ENCODE measurements around the gene EEF2K. TPM values are rescaled to one million over a fixed set of nuclear protein-coding genes. Genes with fewer than 3 reads are reported as not detected.

EEF2K gene
- total and polyA plus RNA-seq, 2 donors (not counting 1 experiment from before 2014, with no cell fraction given): 11.8 to 28.7 TPM

DNA sequence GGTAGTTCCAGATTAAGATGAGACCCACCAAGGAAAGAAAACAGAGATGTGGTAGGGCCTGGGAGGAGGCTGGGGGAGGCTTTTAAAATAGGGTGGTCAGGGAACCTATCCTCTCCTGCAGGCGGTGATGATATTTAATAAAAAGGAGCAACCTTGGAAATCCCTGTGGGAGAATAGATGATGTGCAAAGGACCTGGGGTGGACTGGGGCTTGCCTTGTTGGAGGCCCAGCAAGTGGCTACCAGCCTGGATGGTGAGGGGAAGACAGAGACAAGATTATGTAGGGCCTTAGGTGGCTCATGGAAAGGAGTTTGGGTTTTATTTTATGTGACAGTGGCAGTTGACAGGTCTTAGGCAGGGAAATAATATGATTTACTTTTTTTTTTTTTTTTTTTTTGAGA lies 93.0 kb downstream of the EEF2K start:
- Histone ChIP-seq H3K4me1 (ENCODE audit: control insufficient read depth in 2 of 2, insufficient read depth in 2 of 2, low read length in 2 of 2) (peaks cover 18 to 35% of the 10 kb centered on the region in 2 donors), H3K4me2 (replicated peaks; ENCODE audit: low read depth, low read length, poor library complexity, severe bottlenecking) (peak overlapping the region; percentile 83), H3K27me3 (replicated peaks in 1 of 4; ENCODE audit: control extremely low read depth in 1 of 4, control insufficient read depth in 3 of 4, insufficient read depth in 4 of 4, low read length in 3 of 4) (no peaks in the 10 kb centered on the region), H3K4me3 (ENCODE audit: control extremely low read depth in 1 of 5, extremely low read depth in 1 of 5, insufficient read depth in 1 of 5, low read depth in 2 of 5, low read length in 4 of 5) (no peak overlapping the region), H3K36me3 (replicated peaks in 1 of 2; ENCODE audit: control extremely low read depth in 1 of 2, control insufficient read depth in 1 of 2, extremely low read depth in 1 of 2, insufficient read depth in 2 of 2, low read length in 1 of 2) (peaks cover 7 to 23% of the 10 kb centered on the region in 2 experiments), H3K9me3 (ENCODE audit: control extremely low read depth in 1 of 3, control insufficient read depth in 2 of 3, insufficient read depth in 1 of 3, low read length in 2 of 3) (no peaks in the 10 kb centered on the region), H4K20me1 (ENCODE audit: control insufficient read depth, insufficient read depth, low read length, poor library complexity, severe bottlenecking) (peaks cover 46% of the 10 kb centered on the region), H3K27ac (ENCODE audit: low read length in 2 of 2) (peak overlapping the region; percentile 93 to 94), H2AFZ (ENCODE audit: insufficient read depth, low read depth, low read length, poor library complexity, severe bottlenecking) (no peak overlapping the region), H3K9ac (ENCODE audit: low read length) (no peak overlapping the region), H3K79me2 (ENCODE audit: control insufficient read depth, insufficient read depth, low read length) (peaks cover 52% of the 10 kb centered on the region)
- WGBS (ENCODE audit: insufficient coverage): 100% methylated on average over 1 of the region's 1 CpG
- Mint-ChIP-seq H3K4me3 (peak overlapping the region; percentile 67), H3K27ac (peak overlapping the region; percentile 69), H3K9me3 (ENCODE audit: insufficient read depth) (no peaks in the 10 kb centered on the region), H3K27me3 (no peaks in the 10 kb centered on the region), H3K4me1 (peaks cover 43% of the 10 kb centered on the region)
- TF ChIP-seq CTCF (IDR thresholded peaks at IDR 0.05) (no peak), EZH2 (IDR thresholded peaks at IDR 0.05; ENCODE audit: borderline replicate concordance, insufficient read depth, low read depth, low read length, poor library complexity, severe bottlenecking) (no peak)
- intact Hi-C loops (cut with micrococcal nuclease): loop anchor here (5.0 kb wide), 2 partner anchors 642 to 1142 kb away; partner anchors contain the start of gene LDAF1
- ATAC-seq (ENCODE audit: low read depth) (no peak), DNase-seq (no peak)
- ChIA-PET POLR2A (interaction anchor here (0.5 to 1.0 kb wide), 3 partner anchors 100 to 712 kb away, joined by 4 to 9 read pairs (median 4); no protein-coding TSS in a partner anchor), CTCF (interaction anchor here (1.0 to 6.8 kb wide), 6 partner anchors 94 to 297 kb away, joined by 3 to 53 read pairs (median 16); partner anchors contain the start of gene EEF2K)

- H3K79me2 ChIP-seq (ENCODE audit: control insufficient read depth, insufficient read depth, low read length): peaks cover 63% of the 10 kb centered on the region
- H3K9me3 Mint-ChIP-seq (ENCODE audit: insufficient read depth): no peaks in the 10 kb centered on the region
- DNase-seq (peak; percentile 54), ATAC-seq (ENCODE audit: low read depth) (no peak)
- H3K27ac Mint-ChIP-seq: peak overlapping the region; percentile 44
- H3K4me3 ChIP-seq (ENCODE audit: control extremely low read depth in 1 of 5, extremely low read depth in 1 of 5, insufficient read depth in 1 of 5, low read depth in 2 of 5, low read length in 4 of 5): no peak overlapping the region
- ChIA-PET CTCF (interaction anchor here (0.6 to 6.8 kb wide), 16 partner anchors 9 to 310 kb away, joined by 3 to 53 read pairs (median 5); partner anchors contain the start of genes EEF2K and PDZD9), POLR2A (interaction anchor here (0.9 kb wide), 1 partner anchor 110 kb away, joined by 3 read pairs; no protein-coding TSS in a partner anchor)
- no peaks in the 10 kb centered on the region for H3K27me3 Mint-ChIP-seq
- H3K27ac ChIP-seq (ENCODE audit: low read length in 2 of 2): no peak overlapping the region
- H3K36me3 ChIP-seq (replicated peaks in 1 of 2; ENCODE audit: control extremely low read depth in 1 of 2, control insufficient read depth in 1 of 2, extremely low read depth in 1 of 2, insufficient read depth in 2 of 2, low read length in 1 of 2): peaks cover 7 to 37% of the 10 kb centered on the region in 2 experiments
- no peaks in the 10 kb centered on the region for H3K9me3 ChIP-seq (ENCODE audit: control extremely low read depth in 1 of 3, control insufficient read depth in 2 of 3, insufficient read depth in 1 of 3, low read length in 2 of 3)
- peaks cover 60% of the 10 kb centered on the region for H4K20me1 ChIP-seq (ENCODE audit: control insufficient read depth, insufficient read depth, low read length, poor library complexity, severe bottlenecking)
- peaks cover 18 to 35% of the 10 kb centered on the region in 2 donors for H3K4me1 ChIP-seq (ENCODE audit: control insufficient read depth in 2 of 2, insufficient read depth in 2 of 2, low read length in 2 of 2)
- intact Hi-C loops (cut with micrococcal nuclease): no loop called here
- WGBS (ENCODE audit: insufficient coverage): 76% methylated on average over 6 of the region's 8 CpGs
- H3K4me1 Mint-ChIP-seq: peaks cover 43% of the 10 kb centered on the region
- TF ChIP-seq EZH2 (IDR thresholded peaks at IDR 0.05; ENCODE audit: borderline replicate concordance, insufficient read depth, low read depth, low read length, poor library complexity, severe bottlenecking) (no peak), CTCF (IDR thresholded peaks at IDR 0.05) (peak; percentile 60)
- H3K4me3 Mint-ChIP-seq: peak overlapping the region; percentile 34
- H3K4me2 ChIP-seq (replicated peaks; ENCODE audit: low read depth, low read length, poor library complexity, severe bottlenecking): peak overlapping the region; percentile 13
- no peaks in the 10 kb centered on the region for H3K27me3 ChIP-seq (replicated peaks in 1 of 4; ENCODE audit: control extremely low read depth in 1 of 4, control insufficient read depth in 3 of 4, insufficient read depth in 4 of 4, low read length in 3 of 4)
- H3K9ac ChIP-seq (ENCODE audit: low read length): no peak overlapping the region
- H2AFZ ChIP-seq (ENCODE audit: insufficient read depth, low read depth, low read length, poor library complexity, severe bottlenecking): no peak overlapping the region
Observed at GRCh38 chr16:22300427-22301071, 94.5 kb downstream of the EEF2K start.
